Gastroesophageal sphincter (tissue), 3 donors: ENCODE measurements around the gene CARHSP1.

Experiments
- POLR2A ChIP-seq, 2 donors: fragments of 450-650 bp; IDR thresholded peaks; one replicate each; pipeline ENCODE4 v1.6.1; 2017; ENCODE audit warnings: antibody characterized with exemption in 2 of 2, mild to moderate bottlenecking in 2 of 2, moderate library complexity in 1 of 2
- POLR2AphosphoS5 ChIP-seq: sonication (generic); formaldehyde crosslinking; IDR thresholded peaks from one replicate; pipeline ENCODE4 v1.6.1; 2017; ENCODE audit warnings: antibody characterized with exemption
- TF ChIP-seq, protein P1 (sequence below), 4 experiments: fragments of 200-600 bp in 2 of 4; fragments of 450-650 bp in 2 of 4; sonication (generic) in 1 of 4; IDR thresholded peaks; one replicate each; pipeline ENCODE4 v1.5.1; 2017 to 2019; ENCODE audit warnings: antibody characterized with exemption in 4 of 4, mild to moderate bottlenecking in 2 of 4, moderate library complexity in 2 of 4

DNA sequence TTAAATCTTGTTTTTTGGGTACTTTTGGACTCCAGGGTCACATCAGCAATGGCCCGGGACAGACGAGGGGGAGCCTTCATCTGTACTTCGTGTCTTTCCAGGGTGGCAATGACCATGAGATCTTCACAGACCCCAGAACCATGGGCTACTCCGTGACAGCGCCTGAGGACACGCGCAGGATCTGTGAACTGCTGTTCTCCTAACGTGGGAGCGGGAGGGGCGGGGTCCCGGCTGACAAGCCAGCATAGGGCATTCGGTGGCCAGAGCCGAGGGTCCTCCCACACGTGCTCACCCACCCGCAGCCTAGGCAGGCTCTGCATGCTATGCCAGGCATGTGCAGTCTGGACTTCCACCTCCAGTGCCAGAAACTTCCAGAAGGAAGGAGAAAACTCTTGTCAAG lies 21.2 kb downstream of the CARHSP1 start:
- TF ChIP-seq, protein P1, sequence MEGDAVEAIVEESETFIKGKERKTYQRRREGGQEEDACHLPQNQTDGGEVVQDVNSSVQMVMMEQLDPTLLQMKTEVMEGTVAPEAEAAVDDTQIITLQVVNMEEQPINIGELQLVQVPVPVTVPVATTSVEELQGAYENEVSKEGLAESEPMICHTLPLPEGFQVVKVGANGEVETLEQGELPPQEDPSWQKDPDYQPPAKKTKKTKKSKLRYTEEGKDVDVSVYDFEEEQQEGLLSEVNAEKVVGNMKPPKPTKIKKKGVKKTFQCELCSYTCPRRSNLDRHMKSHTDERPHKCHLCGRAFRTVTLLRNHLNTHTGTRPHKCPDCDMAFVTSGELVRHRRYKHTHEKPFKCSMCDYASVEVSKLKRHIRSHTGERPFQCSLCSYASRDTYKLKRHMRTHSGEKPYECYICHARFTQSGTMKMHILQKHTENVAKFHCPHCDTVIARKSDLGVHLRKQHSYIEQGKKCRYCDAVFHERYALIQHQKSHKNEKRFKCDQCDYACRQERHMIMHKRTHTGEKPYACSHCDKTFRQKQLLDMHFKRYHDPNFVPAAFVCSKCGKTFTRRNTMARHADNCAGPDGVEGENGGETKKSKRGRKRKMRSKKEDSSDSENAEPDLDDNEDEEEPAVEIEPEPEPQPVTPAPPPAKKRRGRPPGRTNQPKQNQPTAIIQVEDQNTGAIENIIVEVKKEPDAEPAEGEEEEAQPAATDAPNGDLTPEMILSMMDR (IDR thresholded peaks at IDR 0.05): no peak
- no peak for TF ChIP-seq POLR2AphosphoS5
- TF ChIP-seq POLR2A (IDR thresholded peaks at IDR 0.05): no peak
